Esophagus squamous epithelium (tissue), 4 donors: ENCODE measurements around the gene KPNB1.

Experiments used
- POLR2A ChIP-seq, 4 donors: fragments of 450-650 bp; IDR thresholded peaks; one replicate each; pipeline ENCODE4 v1.6.1; 2017; ENCODE audit warnings: antibody characterized with exemption in 4 of 4, mild to moderate bottlenecking in 4 of 4, moderate library complexity in 3 of 4
- TF ChIP-seq, protein P1 (sequence below), 6 experiments: fragments of 450-650 bp in 4 of 6; fragments of 200-600 bp in 2 of 6; sonication (generic) in 2 of 6; IDR thresholded peaks; one replicate each; pipeline ENCODE4 v1.5.1; 2016 to 2019; ENCODE audit warnings: antibody characterized with exemption in 6 of 6, mild to moderate bottlenecking in 4 of 6, moderate library complexity in 4 of 6

DNA sequence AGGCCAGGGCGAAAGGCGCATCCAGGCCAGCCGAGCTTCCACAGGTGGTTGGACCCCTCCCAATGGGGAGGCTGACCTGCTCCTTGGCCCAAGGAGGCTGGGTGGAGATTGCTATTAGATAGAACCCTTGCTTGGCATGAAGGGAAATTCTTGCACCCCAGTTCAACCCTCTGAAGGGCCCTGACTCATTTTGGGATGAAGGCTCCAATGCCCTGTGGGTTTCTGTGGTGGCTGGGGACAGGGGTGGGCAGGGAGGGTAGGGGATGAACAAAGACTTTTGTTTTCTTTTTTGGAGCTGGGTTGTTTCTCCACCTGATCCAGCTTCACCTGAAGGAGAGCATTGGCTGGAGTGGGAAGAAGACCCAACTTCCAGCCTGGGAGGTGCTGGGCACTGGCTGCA lies 66.7 kb downstream of the KPNB1 start:
- TF ChIP-seq POLR2A (IDR thresholded peaks at IDR 0.05): no peak
- TF ChIP-seq, protein P1, sequence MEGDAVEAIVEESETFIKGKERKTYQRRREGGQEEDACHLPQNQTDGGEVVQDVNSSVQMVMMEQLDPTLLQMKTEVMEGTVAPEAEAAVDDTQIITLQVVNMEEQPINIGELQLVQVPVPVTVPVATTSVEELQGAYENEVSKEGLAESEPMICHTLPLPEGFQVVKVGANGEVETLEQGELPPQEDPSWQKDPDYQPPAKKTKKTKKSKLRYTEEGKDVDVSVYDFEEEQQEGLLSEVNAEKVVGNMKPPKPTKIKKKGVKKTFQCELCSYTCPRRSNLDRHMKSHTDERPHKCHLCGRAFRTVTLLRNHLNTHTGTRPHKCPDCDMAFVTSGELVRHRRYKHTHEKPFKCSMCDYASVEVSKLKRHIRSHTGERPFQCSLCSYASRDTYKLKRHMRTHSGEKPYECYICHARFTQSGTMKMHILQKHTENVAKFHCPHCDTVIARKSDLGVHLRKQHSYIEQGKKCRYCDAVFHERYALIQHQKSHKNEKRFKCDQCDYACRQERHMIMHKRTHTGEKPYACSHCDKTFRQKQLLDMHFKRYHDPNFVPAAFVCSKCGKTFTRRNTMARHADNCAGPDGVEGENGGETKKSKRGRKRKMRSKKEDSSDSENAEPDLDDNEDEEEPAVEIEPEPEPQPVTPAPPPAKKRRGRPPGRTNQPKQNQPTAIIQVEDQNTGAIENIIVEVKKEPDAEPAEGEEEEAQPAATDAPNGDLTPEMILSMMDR (IDR thresholded peaks at IDR 0.05): no peak
